Activated naive CD8-positive, alpha-beta T cell (primary cell): ENCODE measurements around the gene SKIC2.
"Not testable (repeated sequence)": the region's sequence is repeated elsewhere in the genome, so short reads cannot be mapped to it uniquely, and the experiment has no call there.

Experiments used
- H3K27ac Mint-ChIP-seq: one replicate; pipeline ENCODE4 v1.8.0; 2021; ENCODE audit warnings: mixed read lengths
- H3K27me3 Mint-ChIP-seq: one replicate; pipeline ENCODE4 v1.8.0; 2021; ENCODE audit warnings: mixed read lengths
- H3K36me3 Mint-ChIP-seq: one replicate; pipeline ENCODE4 v1.8.0; 2021; ENCODE audit warnings: mixed read lengths
- H3K4me1 Mint-ChIP-seq: one replicate; pipeline ENCODE4 v1.8.0; 2021; ENCODE audit warnings: low read depth, mixed read lengths
- H3K4me3 Mint-ChIP-seq: one replicate; pipeline ENCODE4 v1.8.0; 2021; ENCODE audit warnings: mild to moderate bottlenecking, mixed read lengths
- H3K9me3 Mint-ChIP-seq: one replicate; pipeline ENCODE4 v1.8.0; 2021; ENCODE audit warnings: low read depth, mixed read lengths

The SKIC2 gene

GRCh38 chr6:32003301-32003700 lies 44.3 kb downstream of the SKIC2 start:
- not testable (repeated sequence) for H3K36me3 Mint-ChIP-seq, H3K27me3 Mint-ChIP-seq, H3K4me3 Mint-ChIP-seq, H3K27ac Mint-ChIP-seq, H3K4me1 Mint-ChIP-seq, H3K9me3 Mint-ChIP-seq

DNA sequence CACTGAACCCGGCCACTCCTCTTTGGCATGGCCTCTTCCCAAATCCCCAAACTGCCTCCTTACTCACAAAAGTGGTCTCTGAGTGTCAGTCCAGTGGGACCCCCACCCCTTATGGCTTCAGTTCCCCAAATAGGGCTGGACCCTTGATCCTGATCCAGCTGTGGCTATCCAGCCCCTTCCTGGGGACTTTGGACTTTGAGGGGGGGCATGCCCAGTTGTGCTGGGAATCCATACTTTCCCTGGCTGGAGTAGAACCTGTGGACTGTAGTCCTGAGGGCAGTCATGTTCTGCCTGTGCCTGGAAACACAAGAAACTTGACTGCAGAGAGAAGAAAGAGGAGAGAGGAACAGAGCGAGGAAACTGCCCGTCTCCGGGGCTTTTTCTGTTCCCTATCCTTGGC lies 45.4 kb downstream of the SKIC2 start:
- not testable (repeated sequence) for H3K4me3 Mint-ChIP-seq, H3K27me3 Mint-ChIP-seq, H3K4me1 Mint-ChIP-seq, H3K9me3 Mint-ChIP-seq, H3K36me3 Mint-ChIP-seq, H3K27ac Mint-ChIP-seq

DNA sequence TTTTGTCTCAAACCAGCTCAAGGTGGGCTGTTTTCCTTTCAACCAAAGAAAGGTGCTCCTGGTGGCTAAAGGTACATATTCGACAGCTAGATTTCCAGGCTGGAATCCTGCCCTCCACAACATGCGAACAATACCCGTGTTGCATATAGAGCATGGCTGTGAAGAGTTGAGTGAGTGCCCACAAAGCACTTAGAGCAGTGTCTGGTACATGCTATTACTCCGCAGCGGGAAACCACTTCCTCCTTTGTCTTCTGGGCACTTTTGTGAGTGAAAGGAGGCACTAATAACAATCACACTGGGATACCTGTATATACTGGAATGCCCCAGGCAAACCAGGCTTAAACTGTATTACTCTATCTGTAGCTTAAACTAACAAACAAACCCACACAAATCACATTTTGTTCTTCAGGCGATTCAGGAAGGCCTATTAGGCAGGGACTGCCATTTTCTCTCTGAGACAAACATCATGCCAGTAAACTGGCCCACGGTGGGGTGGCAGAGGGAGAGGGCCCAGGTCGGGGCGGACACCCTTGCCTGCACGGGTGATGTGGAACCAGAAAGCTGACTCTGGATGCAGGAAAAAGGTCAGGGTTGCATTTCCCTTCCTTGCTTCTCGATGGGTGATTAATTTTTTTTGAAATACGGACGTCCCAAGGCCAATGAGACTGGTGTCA lies 46.0 kb downstream of the SKIC2 start:
- H3K36me3 Mint-ChIP-seq, H3K4me3 Mint-ChIP-seq, H3K27me3 Mint-ChIP-seq, H3K4me1 Mint-ChIP-seq, H3K9me3 Mint-ChIP-seq: not testable (repeated sequence)
- peak overlapping the region; percentile 89 for H3K27ac Mint-ChIP-seq

DNA sequence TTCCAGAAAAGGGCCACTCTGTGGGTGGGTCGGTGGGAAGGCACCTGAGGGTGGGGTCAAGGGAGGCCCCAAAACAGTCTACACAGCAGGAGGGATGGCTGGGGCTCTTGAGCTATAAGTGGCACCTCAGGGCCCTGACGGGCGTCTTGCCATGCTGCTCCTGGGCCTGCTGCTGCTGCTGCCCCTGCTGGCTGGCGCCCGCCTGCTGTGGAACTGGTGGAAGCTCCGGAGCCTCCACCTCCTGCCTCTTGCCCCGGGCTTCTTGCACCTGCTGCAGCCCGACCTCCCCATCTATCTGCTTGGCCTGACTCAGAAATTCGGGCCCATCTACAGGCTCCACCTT lies 46.5 kb downstream of the SKIC2 start:
- not testable (repeated sequence) for H3K4me1 Mint-ChIP-seq, H3K27me3 Mint-ChIP-seq
- H3K27ac Mint-ChIP-seq: peak overlapping the region; percentile 89

DNA sequence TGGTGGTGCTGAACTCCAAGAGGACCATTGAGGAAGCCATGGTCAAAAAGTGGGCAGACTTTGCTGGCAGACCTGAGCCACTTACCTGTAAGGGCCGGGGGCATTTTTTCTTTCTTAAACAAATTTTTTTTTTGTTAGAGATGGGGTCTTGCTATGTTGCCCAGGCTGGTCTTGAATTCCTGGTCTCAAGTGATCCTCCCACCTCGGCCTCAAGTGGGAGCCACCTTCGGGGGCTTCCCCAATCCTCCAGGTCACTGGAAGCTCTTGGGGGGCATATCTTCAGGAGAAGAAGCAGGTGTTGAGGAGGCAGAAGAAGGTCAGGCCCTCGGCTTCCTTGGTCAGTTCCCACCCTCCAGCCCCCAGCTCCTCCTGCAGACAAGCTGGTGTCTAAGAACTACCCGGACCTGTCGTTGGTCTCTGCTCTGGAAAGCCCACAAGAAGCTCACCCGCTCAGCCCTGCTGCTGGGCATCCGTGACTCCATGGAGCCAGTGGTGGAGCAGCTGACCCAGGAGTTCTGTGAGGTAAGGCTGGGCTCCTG lies 47.1 kb downstream of the SKIC2 start:
- not testable (repeated sequence) for H3K4me1 Mint-ChIP-seq, H3K36me3 Mint-ChIP-seq, H3K9me3 Mint-ChIP-seq, H3K4me3 Mint-ChIP-seq, H3K27ac Mint-ChIP-seq, H3K27me3 Mint-ChIP-seq

More for the DNA sequence above, 46.5 kb downstream of the SKIC2 start:
- not testable (repeated sequence) for H3K4me3 Mint-ChIP-seq, H3K9me3 Mint-ChIP-seq, H3K36me3 Mint-ChIP-seq

DNA sequence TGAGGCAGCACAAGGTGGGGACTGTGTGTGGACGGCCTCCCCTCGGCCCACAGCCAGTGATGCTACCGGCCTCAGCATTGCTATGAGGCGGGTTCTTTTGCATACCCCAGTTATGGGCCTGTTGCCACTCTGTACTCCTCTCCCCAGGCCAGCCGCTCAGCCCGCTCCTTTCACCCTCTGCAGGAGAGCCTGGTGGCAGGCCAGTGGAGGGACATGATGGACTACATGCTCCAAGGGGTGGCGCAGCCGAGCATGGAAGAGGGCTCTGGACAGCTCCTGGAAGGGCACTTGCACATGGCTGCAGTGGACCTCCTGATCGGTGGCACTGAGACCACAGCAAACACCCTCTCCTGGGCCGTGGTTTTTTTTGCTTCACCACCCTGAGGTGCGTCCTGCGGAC lies 48.1 kb downstream of the SKIC2 start:
- not testable (repeated sequence) for H3K27ac Mint-ChIP-seq, H3K4me3 Mint-ChIP-seq, H3K9me3 Mint-ChIP-seq, H3K36me3 Mint-ChIP-seq, H3K27me3 Mint-ChIP-seq, H3K4me1 Mint-ChIP-seq

DNA sequence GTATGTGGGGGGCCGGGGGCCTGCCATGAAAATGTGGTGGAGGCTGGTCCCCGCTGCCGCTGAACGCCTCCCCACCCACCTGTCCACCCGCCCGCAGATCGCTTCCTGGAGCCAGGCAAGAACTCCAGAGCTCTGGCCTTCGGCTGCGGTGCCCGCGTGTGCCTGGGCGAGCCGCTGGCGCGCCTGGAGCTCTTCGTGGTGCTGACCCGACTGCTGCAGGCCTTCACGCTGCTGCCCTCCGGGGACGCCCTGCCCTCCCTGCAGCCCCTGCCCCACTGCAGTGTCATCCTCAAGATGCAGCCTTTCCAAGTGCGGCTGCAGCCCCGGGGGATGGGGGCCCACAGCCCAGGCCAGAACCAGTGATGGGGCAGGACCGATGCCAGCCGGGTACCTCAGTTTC lies 49.1 kb downstream of the SKIC2 start:
- not testable (repeated sequence) for H3K9me3 Mint-ChIP-seq, H3K4me3 Mint-ChIP-seq, H3K27me3 Mint-ChIP-seq, H3K36me3 Mint-ChIP-seq, H3K27ac Mint-ChIP-seq, H3K4me1 Mint-ChIP-seq

DNA sequence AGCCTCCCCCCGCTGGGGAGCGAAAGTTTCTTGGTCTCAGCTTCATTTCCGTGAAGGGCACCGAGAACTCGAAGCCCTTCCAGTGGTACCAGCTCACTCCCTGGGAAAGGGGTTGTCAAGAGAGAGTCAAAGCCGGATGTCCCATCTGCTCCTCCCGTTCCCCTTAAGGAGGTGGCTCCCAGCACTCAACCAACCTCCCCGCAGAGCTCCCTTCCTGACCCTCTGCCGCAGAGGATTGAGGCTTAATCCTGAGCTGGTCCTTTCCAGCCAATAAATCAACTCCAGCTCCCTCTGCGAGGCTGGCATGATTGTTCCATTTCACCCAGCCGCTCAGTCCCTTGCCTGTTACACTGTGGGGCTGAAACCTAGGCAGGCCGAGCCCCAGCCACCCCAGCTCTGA lies 49.6 kb downstream of the SKIC2 start:
- H3K4me1 Mint-ChIP-seq, H3K9me3 Mint-ChIP-seq, H3K27me3 Mint-ChIP-seq, H3K4me3 Mint-ChIP-seq, H3K36me3 Mint-ChIP-seq, H3K27ac Mint-ChIP-seq: not testable (repeated sequence)

DNA sequence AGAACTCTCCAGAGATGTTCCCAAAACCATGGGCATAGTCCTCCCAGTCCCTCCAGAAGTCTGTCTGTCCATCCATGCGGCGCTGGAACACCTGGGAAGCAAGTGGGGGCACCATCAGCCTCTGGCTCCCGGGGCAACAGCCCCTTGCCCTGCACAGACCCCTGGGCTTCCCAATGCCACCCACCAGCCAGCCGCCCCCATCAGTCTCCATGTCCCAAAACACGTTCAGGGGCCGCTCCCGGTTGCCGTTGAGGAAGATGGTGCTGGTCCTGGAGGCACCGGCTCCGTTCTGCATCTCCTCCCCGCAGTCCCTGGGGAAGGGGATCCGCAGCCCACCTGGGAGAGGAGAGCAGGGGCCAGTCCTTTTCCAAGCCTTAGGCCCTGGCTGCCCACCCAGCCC lies 50.6 kb downstream of the SKIC2 start:
- H3K4me3 Mint-ChIP-seq, H3K9me3 Mint-ChIP-seq, H3K4me1 Mint-ChIP-seq, H3K27ac Mint-ChIP-seq, H3K36me3 Mint-ChIP-seq, H3K27me3 Mint-ChIP-seq: not testable (repeated sequence)

GRCh38 chr6:32010856-32011530 lies 52.0 kb downstream of the SKIC2 start:
- H3K4me1 Mint-ChIP-seq, H3K9me3 Mint-ChIP-seq, H3K27me3 Mint-ChIP-seq, H3K27ac Mint-ChIP-seq, H3K4me3 Mint-ChIP-seq, H3K36me3 Mint-ChIP-seq: not testable (repeated sequence)

- H3K27ac Mint-ChIP-seq, H3K27me3 Mint-ChIP-seq, H3K36me3 Mint-ChIP-seq, H3K4me1 Mint-ChIP-seq, H3K4me3 Mint-ChIP-seq, H3K9me3 Mint-ChIP-seq: not testable (repeated sequence)
Observed at GRCh38 chr6:32012941-32013617, 54.1 kb downstream of the SKIC2 start.

DNA sequence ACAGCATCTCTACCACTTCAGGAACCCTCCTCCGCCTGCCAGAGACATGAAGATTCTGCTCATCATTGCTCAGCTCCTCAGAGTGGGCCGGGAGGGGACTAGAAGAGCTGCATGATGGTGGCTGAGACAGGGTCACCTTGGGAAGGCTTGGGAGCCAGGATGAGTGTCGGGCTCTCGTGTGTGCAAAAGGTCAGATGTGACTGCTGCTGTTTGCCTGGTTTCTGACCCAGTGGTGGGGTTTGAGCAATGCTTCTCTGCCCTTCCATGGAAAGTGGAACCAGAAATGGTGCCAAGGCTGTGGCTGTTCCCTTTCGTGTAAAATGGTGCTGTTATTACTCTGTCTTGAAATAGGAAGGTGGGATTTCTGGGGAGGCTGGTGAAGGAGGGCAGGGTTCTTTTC lies 54.8 kb downstream of the SKIC2 start:
- not testable (repeated sequence) for H3K36me3 Mint-ChIP-seq, H3K9me3 Mint-ChIP-seq, H3K4me1 Mint-ChIP-seq, H3K27ac Mint-ChIP-seq, H3K27me3 Mint-ChIP-seq, H3K4me3 Mint-ChIP-seq

GRCh38 chr6:32014547-32014946 lies 55.6 kb downstream of the SKIC2 start, which contains the start of gene C4B:
Gene C4B, plus strand, starts transcription at chr6:32014795. Its CDS starts 51 bp downstream, at chr6:32014846.
- H3K27ac Mint-ChIP-seq, H3K27me3 Mint-ChIP-seq, H3K9me3 Mint-ChIP-seq, H3K36me3 Mint-ChIP-seq, H3K4me1 Mint-ChIP-seq, H3K4me3 Mint-ChIP-seq: not testable (repeated sequence)
